HepG2 (cell line): ENCODE data around the gene INTS1. TPM values are rescaled to one million over a fixed set of nuclear protein-coding genes. Genes with fewer than 3 reads are reported as not detected.
A peak's percentile ranks its signal among the peaks of the same experiment; 100 is the strongest.

Experiments used
- CCDC6 ChIP-seq: sonication (generic); formaldehyde crosslinking; IDR thresholded peaks from 2 replicates; pipeline ENCODE4 v1.8.1; 2022; ENCODE audit warnings: mild to moderate bottlenecking, missing genetic modification reagents, moderate library complexity
- ESRRA ChIP-seq: sonication (generic); formaldehyde crosslinking; IDR thresholded peaks from 2 replicates; pipeline ENCODE4 v1.5.1; 2020; ENCODE audit warnings: mild to moderate bottlenecking, low read depth, missing genetic modification reagents
- GATAD2A ChIP-seq: IDR thresholded peaks from 2 replicates; pipeline ENCODE4 v1.6.1; 2016
- HIC2 ChIP-seq: sonication (generic); formaldehyde crosslinking; IDR thresholded peaks from 2 replicates; pipeline ENCODE4 v1.9.0; 2022; ENCODE audit warnings: low read depth, missing genetic modification reagents
- HMGXB3 ChIP-seq: sonication (generic); formaldehyde crosslinking; IDR thresholded peaks from 2 replicates; pipeline ENCODE4 v1.4.0; 2020; ENCODE audit warnings: missing genetic modification reagents, borderline replicate concordance
- KDM3A ChIP-seq: IDR thresholded peaks from 2 replicates; pipeline ENCODE4 v1.6.1; 2018; ENCODE audit warnings: low read depth, missing compliant biosample characterization
- MBNL3 ChIP-seq: fragments of 250-450 bp; sonication (Bioruptor Pico); conservative IDR thresholded peaks from 2 replicates; pipeline ENCODE4 v1.8.0; 2022; ENCODE audit warnings: mild to moderate bottlenecking, inconsistent platforms
- MXD4 ChIP-seq: IDR thresholded peaks from 2 replicates; pipeline ENCODE4 v1.6.1; 2016; ENCODE audit warnings: mild to moderate bottlenecking, missing biosample characterization, missing genetic modification reagents
- NCOA2 ChIP-seq: sonication (generic); formaldehyde crosslinking; IDR thresholded peaks from 2 replicates; pipeline ENCODE4 v1.8.0; 2022; ENCODE audit warnings: inconsistent platforms
- RBM22 ChIP-seq: fragments of 200-400 bp; formaldehyde crosslinking; optimal IDR thresholded peaks from 2 replicates; pipeline ENCODE3; 2017; ENCODE audit warnings: mild to moderate bottlenecking, low read length, moderate library complexity
- RXRA ChIP-seq: sonication (generic); formaldehyde crosslinking; IDR thresholded peaks from 2 replicates; pipeline ENCODE4 v1.5.1; 2020; ENCODE audit warnings: missing genetic modification reagents
- SALL2 ChIP-seq: sonication (generic); formaldehyde crosslinking; IDR thresholded peaks from 2 replicates; pipeline ENCODE4 v1.8.1; 2023; ENCODE audit warnings: mild to moderate bottlenecking, missing genetic modification reagents, inconsistent platforms
- TFDP2 ChIP-seq: sonication (generic); formaldehyde crosslinking; IDR thresholded peaks from 2 replicates; pipeline ENCODE4 v1.4.0; 2020; ENCODE audit warnings: missing genetic modification reagents
- ZNF646 ChIP-seq: sonication (generic); formaldehyde crosslinking; IDR thresholded peaks from 2 replicates; pipeline ENCODE4 v1.9.0; 2021; ENCODE audit warnings: mild to moderate bottlenecking, missing genetic modification reagents
- ZNF777 ChIP-seq: sonication (generic); formaldehyde crosslinking; IDR thresholded peaks from 2 replicates; pipeline ENCODE4 v1.4.0; 2020; ENCODE audit warnings: missing genetic modification reagents
- polyA plus RNA-seq, 8 experiments: library from polyadenylated mRNA; depleted of rRNA in 3 of 8; stranded (reverse) in 7 of 8; unstranded in 1 of 8; fragments of >200 nt; fragmentation: Illumina TruSeq in 4 of 8; extraction: Trizol in 4 of 8; gene quantifications; 2 replicates each; pipeline versions ENCODE4 v1.2.1 to v1.2.3, GENCODE V29; 2011 to 2016; ENCODE audit warnings: low read depth in 4 of 8, missing spikeins in 1 of 8, mixed read lengths in 1 of 8; ENCODE audit not compliant: insufficient read depth in 1 of 8
- total RNA-seq, 5 experiments: library from RNA; depleted of rRNA; stranded (reverse); fragments of >200 nt; fragmentation: Illumina TruSeq; extraction: Trizol; gene quantifications; 2 replicates each; pipeline ENCODE4 v1.2.3, GENCODE V29; 2016; ENCODE audit warnings: low read depth in 1 of 5

INTS1 gene
- total and polyA plus RNA-seq, 2 of the 13 experiments (the other 11 are each of a cell fraction or from before 2014, with no cell fraction given) = 13.7 to 29.0 TPM

- 0 out of 2 replicates have a peak, but pooled peaks have one; percentile 15 for TF ChIP-seq ZNF646
- TF ChIP-seq CCDC6 (CRISPR knock-in tag) = no peak; the same call in 1 of the 2 replicates
- peak; percentile 82; the same call in 1 of the 2 replicates for TF ChIP-seq RXRA
- TF ChIP-seq GATAD2A (CRISPR knock-in tag) = peak; percentile 95
- no peak for TF ChIP-seq HMGXB3 (CRISPR knock-in tag)
- no peak for TF ChIP-seq MBNL3 (CRISPR knock-in tag)
- TF ChIP-seq NCOA2 (CRISPR knock-in tag) = peak; percentile 84
- peak; percentile 84 for TF ChIP-seq MXD4 (CRISPR knock-in tag)
- 0 out of 2 replicates have a peak, but pooled peaks have one; percentile 58 for TF ChIP-seq ESRRA (CRISPR knock-in tag)
- TF ChIP-seq ZNF777 (CRISPR knock-in tag) = peak; percentile 61; the same call in 1 of the 2 replicates
- peak; percentile 87 for TF ChIP-seq HIC2 (CRISPR knock-in tag)
- peak; percentile 70 for TF ChIP-seq TFDP2 (CRISPR knock-in tag)
- 0 out of 2 replicates have a peak, but pooled peaks have one; percentile 10 for TF ChIP-seq SALL2
- TF ChIP-seq KDM3A = peak; percentile 77
- TF ChIP-seq RBM22 = no peak
Observed at GRCh38 chr7:1536743-1537534, 32.8 kb upstream of the INTS1 start (continued).
